NCI-H345 (cell line): ENCODE results near the gene SOWAHA.
"Not testable (repeated sequence)": the region's sequence is repeated elsewhere in the genome, so short reads cannot be mapped to it uniquely, and the experiment has no call there.

Source experiments
- DNase-seq: peaks from one replicate; lab custom pipeline; 2025; lab: John Stamatoyannopoulos, UW

The SOWAHA gene

GRCh38 chr5:132778129-132778528 lies 35.0 kb upstream of the SOWAHA start:
- no peak for DNase-seq

- no peak for DNase-seq
Observed at GRCh38 chr5:132778856-132779255, 34.2 kb upstream of the SOWAHA start.

- no peak for DNase-seq
Observed at GRCh38 chr5:132779961-132780360, 33.1 kb upstream of the SOWAHA start.

GRCh38 chr5:132780577-132780976 lies 32.5 kb upstream of the SOWAHA start:
- DNase-seq = no peak

- DNase-seq = no peak
Observed at GRCh38 chr5:132781029-132781428, 32.1 kb upstream of the SOWAHA start.

- DNase-seq = no peak
Observed at GRCh38 chr5:132782101-132782500, 31.0 kb upstream of the SOWAHA start.

- no peak for DNase-seq
Observed at GRCh38 chr5:132785365-132785764, 27.7 kb upstream of the SOWAHA start.

- no peak for DNase-seq
Observed at GRCh38 chr5:132785864-132786263, 27.2 kb upstream of the SOWAHA start.

GRCh38 chr5:132787076-132787475 lies 26.0 kb upstream of the SOWAHA start:
- no peak for DNase-seq

GRCh38 chr5:132788508-132788907 lies 24.6 kb upstream of the SOWAHA start:
- DNase-seq = no peak

GRCh38 chr5:132788990-132789886 lies 23.9 kb upstream of the SOWAHA start:
- DNase-seq = no peak

GRCh38 chr5:132790201-132790865 lies 22.8 kb upstream of the SOWAHA start:
- DNase-seq = no peak

GRCh38 chr5:132791026-132791425 lies 22.1 kb upstream of the SOWAHA start:
- DNase-seq = no peak

- no peak for DNase-seq
Observed at GRCh38 chr5:132797651-132798050, 15.5 kb upstream of the SOWAHA start.

- no peak for DNase-seq
Observed at GRCh38 chr5:132799392-132799791, 13.7 kb upstream of the SOWAHA start.

- DNase-seq = no peak
Observed at GRCh38 chr5:132800545-132800944, 12.6 kb upstream of the SOWAHA start.

GRCh38 chr5:132802044-132802684 lies 10.9 kb upstream of the SOWAHA start:
- DNase-seq = no peak

- not testable (repeated sequence) for DNase-seq
Observed at GRCh38 chr5:132802685-132803066, 10.4 kb upstream of the SOWAHA start.

GRCh38 chr5:132804219-132804618 lies 8.9 kb upstream of the SOWAHA start:
- DNase-seq = not testable (repeated sequence)

- not testable (repeated sequence) for DNase-seq
Observed at GRCh38 chr5:132805872-132806271, 7.2 kb upstream of the SOWAHA start.

- DNase-seq = not testable (repeated sequence)
Observed at GRCh38 chr5:132806804-132807162, 6.3 kb upstream of the SOWAHA start.

GRCh38 chr5:132807163-132807838 lies 5.8 kb upstream of the SOWAHA start:
- DNase-seq = no peak
